H1 (cell line): ENCODE measurements around the gene C16orf90.

Experiments used
- CBX8 ChIP-seq: fragments of 300-800, 300-1000 bp; sonication (generic); IDR thresholded peaks from 2 replicates; pipeline ENCODE4 v1.7.1; 2016; ENCODE audit warnings: low read depth, low read length, borderline replicate concordance
- CREB1 ChIP-seq: IDR thresholded peaks from 2 replicates; pipeline ENCODE4 v1.6.1; 2012; ENCODE audit warnings: inconsistent platforms
- CTCF ChIP-seq, 3 experiments: IDR thresholded peaks; 1 replicate in 2 of 3; 2 replicates in 1 of 3; pipeline versions ENCODE4 v1.5.1 to v1.6.1; 2011; ENCODE audit warnings: low read length in 3 of 3, mild to moderate bottlenecking in 3 of 3, inconsistent platforms in 2 of 3, low read depth in 1 of 3, moderate library complexity in 1 of 3; ENCODE audit not compliant: insufficient read depth in 1 of 3; ENCODE audit errors: control extremely low read depth in 1 of 3
- EP300 ChIP-seq, 2 experiments: IDR thresholded peaks; 1 replicate in 1 of 2; 2 replicates in 1 of 2; pipeline ENCODE4 v1.6.1; 2011 to 2012; ENCODE audit warnings: low read depth in 2 of 2, low read length in 2 of 2, mild to moderate bottlenecking in 2 of 2, borderline replicate concordance in 1 of 2, inconsistent platforms in 1 of 2, moderate library complexity in 1 of 2
- GABPA ChIP-seq: IDR thresholded peaks from 2 replicates; pipeline ENCODE4 v1.6.1; 2011; ENCODE audit warnings: mild to moderate bottlenecking, low read length, moderate library complexity, borderline replicate concordance; ENCODE audit not compliant: insufficient read depth
- POLR2AphosphoS5 ChIP-seq: IDR thresholded peaks from 2 replicates; pipeline ENCODE4 v1.6.1; 2011; ENCODE audit warnings: low read depth, low read length
- RNF2 ChIP-seq: fragments of 200-900, 300-1000 bp; sonication (generic); IDR thresholded peaks from 2 replicates; pipeline ENCODE4 v1.7.1; 2016; ENCODE audit warnings: borderline replicate concordance, low read depth, mild to moderate bottlenecking, antibody characterized with exemption, low read length; ENCODE audit not compliant: poor library complexity, severe bottlenecking; ENCODE audit errors: missing control alignments
- SIN3A ChIP-seq, 2 experiments: IDR thresholded peaks in 1 of 2; conservative IDR thresholded peaks in 1 of 2; 2 replicates each; pipeline ENCODE4 v1.6.1; 2011 to 2012; ENCODE audit warnings: low read length in 2 of 2, improper control_type of control experiment in 1 of 2, low read depth in 1 of 2, mild to moderate bottlenecking in 1 of 2
- TAF1 ChIP-seq: IDR thresholded peaks from 2 replicates; pipeline ENCODE4 v1.6.1; 2011; ENCODE audit warnings: mild to moderate bottlenecking, low read depth, low read length
- TAF7 ChIP-seq: optimal IDR thresholded peaks from 2 replicates; pipeline ENCODE3; 2011; ENCODE audit warnings: low read depth, mild to moderate bottlenecking, inconsistent platforms, low read length, moderate library complexity, borderline replicate concordance
- TF ChIP-seq, protein P1 (sequence below): IDR thresholded peaks from 2 replicates; pipeline ENCODE4 v1.6.1; 2011; ENCODE audit warnings: low read length, improper control_type of control experiment
- TF ChIP-seq, protein P2 (sequence below): IDR thresholded peaks from 2 replicates; pipeline ENCODE4 v1.6.1; 2012; ENCODE audit warnings: inconsistent platforms

GRCh38 chr16:3485821-3486505 is 9.3 kb downstream of the C16orf90 start:
- no peak for TF ChIP-seq TAF1
- TF ChIP-seq POLR2AphosphoS5, result no peak
- TF ChIP-seq, protein P1, sequence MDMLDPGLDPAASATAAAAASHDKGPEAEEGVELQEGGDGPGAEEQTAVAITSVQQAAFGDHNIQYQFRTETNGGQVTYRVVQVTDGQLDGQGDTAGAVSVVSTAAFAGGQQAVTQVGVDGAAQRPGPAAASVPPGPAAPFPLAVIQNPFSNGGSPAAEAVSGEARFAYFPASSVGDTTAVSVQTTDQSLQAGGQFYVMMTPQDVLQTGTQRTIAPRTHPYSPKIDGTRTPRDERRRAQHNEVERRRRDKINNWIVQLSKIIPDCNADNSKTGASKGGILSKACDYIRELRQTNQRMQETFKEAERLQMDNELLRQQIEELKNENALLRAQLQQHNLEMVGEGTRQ, result no peak
- no peak for TF ChIP-seq SIN3A (conservative IDR thresholded peaks at IDR 0.05 in 1 of 2, IDR thresholded peaks at IDR 0.05 in 1 of 2; ENCODE audit: low read depth in 1 of 2, low read length in 2 of 2)
- no peak for TF ChIP-seq CREB1
- TF ChIP-seq, protein P2, sequence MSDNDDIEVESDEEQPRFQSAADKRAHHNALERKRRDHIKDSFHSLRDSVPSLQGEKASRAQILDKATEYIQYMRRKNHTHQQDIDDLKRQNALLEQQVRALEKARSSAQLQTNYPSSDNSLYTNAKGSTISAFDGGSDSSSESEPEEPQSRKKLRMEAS, result peak; percentile 61
- TF ChIP-seq GABPA, result no peak
- TF ChIP-seq CBX8, result no peak
- TF ChIP-seq CTCF (IDR thresholded peaks at IDR 0.05; ENCODE audit: control extremely low read depth in 1 of 3, insufficient read depth in 1 of 3, low read depth in 1 of 3, low read length in 3 of 3), result peak; percentile 51 to 70 (median 68)
- no peak for TF ChIP-seq EP300 (IDR thresholded peaks at IDR 0.05; ENCODE audit: borderline replicate concordance in 1 of 2, low read depth in 2 of 2, low read length in 2 of 2)
- no peak for TF ChIP-seq TAF7
- no peak for TF ChIP-seq RNF2
